Mammary epithelial cell (primary cell): ENCODE results near the gene SF3B6.

ENCODE experiments used
- CTCF ChIP-seq, 2 donors: IDR thresholded peaks in 1 of 2; conservative IDR thresholded peaks in 1 of 2; 2 replicates each; pipeline ENCODE4 v1.5.1; 2011 to 2012; ENCODE audit warnings: inconsistent platforms in 2 of 2, low read length in 2 of 2, mild to moderate bottlenecking in 2 of 2, control low read depth in 1 of 2, low read depth in 1 of 2; ENCODE audit not compliant: insufficient read depth in 1 of 2; ENCODE audit errors: extremely low read depth in 1 of 2
- EZH2 ChIP-seq: IDR thresholded peaks from 2 replicates; pipeline ENCODE4 v1.6.1; 2012; ENCODE audit warnings: low read length, inconsistent platforms, borderline replicate concordance

- no peak for TF ChIP-seq CTCF (conservative IDR thresholded peaks at IDR 0.05 in 1 of 2, IDR thresholded peaks at IDR 0.05 in 1 of 2; ENCODE audit: extremely low read depth in 1 of 2, insufficient read depth in 1 of 2, low read depth in 1 of 2, low read length in 2 of 2)
- no peak for TF ChIP-seq EZH2
These were observed 55.9 kb downstream of the SF3B6 start for GRCh38 chr2:24020244-24020643.
